T-helper 17 cell (primary cell): Measurements from ENCODE around the gene DAND5. TPM values are rescaled to one million over a fixed set of nuclear protein-coding genes. Genes with fewer than 3 reads are reported as not detected.

Source experiments
- ATAC-seq: fragments of 150-1000 bp; cut with Tn5 transposase; 2 replicates; pipeline ENCODE4 v1.10.0; 2021; ENCODE audit warnings: mild to moderate bottlenecking, moderate library complexity
- DNase-seq, 3 donors: peaks; one replicate each; pipeline versions ENCODE4 v3.0.0 to v3.0.0-alpha.2; 2020 to 2021
- H3K9me3 ChIP-seq: one replicate; pipeline ENCODE4 v1.7.0; 2013; ENCODE audit warnings: low read length, mild to moderate bottlenecking; ENCODE audit not compliant: control insufficient read depth, poor library complexity, severe bottlenecking
- H3K27ac Mint-ChIP-seq: one replicate; pipeline ENCODE4 v1.8.0; 2022; ENCODE audit warnings: mild to moderate bottlenecking, moderate library complexity, mixed read lengths
- H3K27me3 Mint-ChIP-seq: one replicate; pipeline ENCODE4 v1.8.0; 2022; ENCODE audit warnings: mixed read lengths
- H3K36me3 Mint-ChIP-seq: one replicate; pipeline ENCODE4 v1.8.0; 2022; ENCODE audit warnings: low read depth, mixed read lengths
- H3K4me1 Mint-ChIP-seq: one replicate; pipeline ENCODE4 v1.8.0; 2022; ENCODE audit warnings: mild to moderate bottlenecking, mixed read lengths
- H3K4me3 Mint-ChIP-seq: one replicate; pipeline ENCODE4 v1.8.0; 2022; ENCODE audit warnings: mild to moderate bottlenecking, moderate library complexity, mixed read lengths
- total RNA-seq, 4 donors: library from RNA in 2 of 4; stranded (reverse) in 2 of 4; gene quantifications; one replicate each; pipeline ENCODE4 v1.2.3 and lab custom pipeline; 2022 to 2026

Gene DAND5
- total RNA-seq, 2 donors from 2014 or later: not detected

GRCh38 chr19:12937927-12938778 is 31.2 kb upstream of the DAND5 start, which contains the start of gene CALR:
Gene CALR, plus strand, starts transcription at chr19:12938609. Its CDS starts 71 bp downstream, at chr19:12938680.
- H3K9me3 ChIP-seq: no peaks in the 10 kb centered on the region
- DNase-seq (peak; percentile 95 to 98 (median 98)), ATAC-seq (peak; percentile 91)
- Mint-ChIP-seq H3K4me1 (peaks cover 43% of the 10 kb centered on the region), H3K4me3 (peak within 1 kb of the TSS; percentile 97), H3K27ac (peak within 1 kb of the TSS; percentile 98), H3K27me3 (no peaks in the 10 kb centered on the region), H3K36me3 (peaks cover 3% of the 10 kb centered on the region)

- Mint-ChIP-seq H3K27me3 (no peaks in the 10 kb centered on the region), H3K4me3 (peak overlapping the region; percentile 97), H3K27ac (peak overlapping the region; percentile 98), H3K36me3 (peaks cover 8% of the 10 kb centered on the region), H3K4me1 (peaks cover 40% of the 10 kb centered on the region)
- no peak for DNase-seq
- no peaks in the 10 kb centered on the region for H3K9me3 ChIP-seq
- ATAC-seq: peak; percentile 24
These were observed 30.4 kb upstream of the DAND5 start for GRCh38 chr19:12938779-12939601.

GRCh38 chr19:12939975-12940423 is 29.4 kb upstream of the DAND5 start:
- Mint-ChIP-seq H3K36me3 (peaks cover 9% of the 10 kb centered on the region), H3K4me1 (peaks cover 44% of the 10 kb centered on the region), H3K27ac (peak overlapping the region; percentile 98), H3K27me3 (no peaks in the 10 kb centered on the region), H3K4me3 (peak overlapping the region; percentile 97)
- ATAC-seq: no peak
- H3K9me3 ChIP-seq: no peaks in the 10 kb centered on the region
- DNase-seq: no peak

GRCh38 chr19:12940897-12941296 is 28.5 kb upstream of the DAND5 start:
- H3K9me3 ChIP-seq: no peaks in the 10 kb centered on the region
- Mint-ChIP-seq H3K4me3 (peak overlapping the region; percentile 56), H3K27ac (peak overlapping the region; percentile 98), H3K36me3 (peaks cover 13% of the 10 kb centered on the region), H3K27me3 (no peaks in the 10 kb centered on the region), H3K4me1 (peaks cover 52% of the 10 kb centered on the region)
- no peak for ATAC-seq
- DNase-seq: no peak

DNA sequence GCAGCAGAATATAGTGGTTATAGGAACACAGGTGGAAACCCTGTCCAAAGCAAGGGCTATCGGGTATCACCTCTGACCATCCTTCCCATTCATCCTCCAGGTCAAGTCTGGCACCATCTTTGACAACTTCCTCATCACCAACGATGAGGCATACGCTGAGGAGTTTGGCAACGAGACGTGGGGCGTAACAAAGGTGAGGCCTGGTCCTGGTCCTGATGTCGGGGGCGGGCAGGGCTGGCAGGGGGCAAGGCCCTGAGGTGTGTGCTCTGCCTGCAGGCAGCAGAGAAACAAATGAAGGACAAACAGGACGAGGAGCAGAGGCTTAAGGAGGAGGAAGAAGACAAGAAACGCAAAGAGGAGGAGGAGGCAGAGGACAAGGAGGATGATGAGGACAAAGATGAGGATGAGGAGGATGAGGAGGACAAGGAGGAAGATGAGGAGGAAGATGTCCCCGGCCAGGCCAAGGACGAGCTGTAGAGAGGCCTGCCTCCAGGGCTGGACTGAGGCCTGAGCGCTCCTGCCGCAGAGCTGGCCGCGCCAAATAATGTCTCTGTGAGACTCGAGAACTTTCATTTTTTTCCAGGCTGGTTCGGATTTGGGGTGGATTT is 25.8 kb upstream of the DAND5 start:
- DNase-seq (no peak), ATAC-seq (no peak)
- no peaks in the 10 kb centered on the region for H3K9me3 ChIP-seq
- Mint-ChIP-seq H3K36me3 (peaks cover 13% of the 10 kb centered on the region), H3K27me3 (no peaks in the 10 kb centered on the region), H3K4me1 (peaks cover 46% of the 10 kb centered on the region), H3K27ac (peak overlapping the region; percentile 98), H3K4me3 (peak overlapping the region; percentile 67)

- Mint-ChIP-seq H3K27me3 (no peaks in the 10 kb centered on the region), H3K36me3 (peaks cover 13% of the 10 kb centered on the region), H3K4me1 (peaks cover 41% of the 10 kb centered on the region), H3K27ac (peak overlapping the region; percentile 98), H3K4me3 (peak overlapping the region; percentile 67)
- H3K9me3 ChIP-seq: no peaks in the 10 kb centered on the region
- ATAC-seq: no peak
- DNase-seq: no peak
These were observed 25.2 kb upstream of the DAND5 start for GRCh38 chr19:12944104-12944674.

GRCh38 chr19:12945479-12946091 is 23.8 kb upstream of the DAND5 start, which contains the start of gene RAD23A:
Gene RAD23A, plus strand, starts transcription at chr19:12945862. Its CDS starts 87 bp downstream, at chr19:12945949.
- H3K27ac Mint-ChIP-seq: peak within 1 kb of the TSS; percentile 98
- peak; percentile 96 to 99 (median 98) for DNase-seq
- peaks cover 13% of the 10 kb centered on the region for H3K36me3 Mint-ChIP-seq
- H3K9me3 ChIP-seq: no peaks in the 10 kb centered on the region
- peak; percentile 82 for ATAC-seq
- peak within 1 kb of the TSS; percentile 91 for H3K4me3 Mint-ChIP-seq
- H3K4me1 Mint-ChIP-seq: peaks cover 30% of the 10 kb centered on the region
- H3K27me3 Mint-ChIP-seq: no peaks in the 10 kb centered on the region

- peaks cover 13% of the 10 kb centered on the region for H3K36me3 Mint-ChIP-seq
These were observed 23.2 kb upstream of the DAND5 start for GRCh38 chr19:12946092-12946721.

GRCh38 chr19:12946731-12947496 is 22.5 kb upstream of the DAND5 start:
- H3K36me3 Mint-ChIP-seq: peaks cover 13% of the 10 kb centered on the region
- DNase-seq (no peak), ATAC-seq (no peak)
- peaks cover 28% of the 10 kb centered on the region for H3K4me1 Mint-ChIP-seq
- no peaks in the 10 kb centered on the region for H3K9me3 ChIP-seq
- no peaks in the 10 kb centered on the region for H3K27me3 Mint-ChIP-seq
- H3K27ac Mint-ChIP-seq: peak overlapping the region; percentile 98
- H3K4me3 Mint-ChIP-seq: peak overlapping the region; percentile 91

More at GRCh38 chr19:12946092-12946721, 23.2 kb upstream of the DAND5 start:
- ATAC-seq (peak; percentile 50), DNase-seq (peak; percentile 28 to 39 (median 37))
- no peaks in the 10 kb centered on the region for H3K9me3 ChIP-seq
- peaks cover 28% of the 10 kb centered on the region for H3K4me1 Mint-ChIP-seq
- H3K4me3 Mint-ChIP-seq: peak overlapping the region; percentile 91
- H3K27me3 Mint-ChIP-seq: no peaks in the 10 kb centered on the region
- peak overlapping the region; percentile 98 for H3K27ac Mint-ChIP-seq

DNA sequence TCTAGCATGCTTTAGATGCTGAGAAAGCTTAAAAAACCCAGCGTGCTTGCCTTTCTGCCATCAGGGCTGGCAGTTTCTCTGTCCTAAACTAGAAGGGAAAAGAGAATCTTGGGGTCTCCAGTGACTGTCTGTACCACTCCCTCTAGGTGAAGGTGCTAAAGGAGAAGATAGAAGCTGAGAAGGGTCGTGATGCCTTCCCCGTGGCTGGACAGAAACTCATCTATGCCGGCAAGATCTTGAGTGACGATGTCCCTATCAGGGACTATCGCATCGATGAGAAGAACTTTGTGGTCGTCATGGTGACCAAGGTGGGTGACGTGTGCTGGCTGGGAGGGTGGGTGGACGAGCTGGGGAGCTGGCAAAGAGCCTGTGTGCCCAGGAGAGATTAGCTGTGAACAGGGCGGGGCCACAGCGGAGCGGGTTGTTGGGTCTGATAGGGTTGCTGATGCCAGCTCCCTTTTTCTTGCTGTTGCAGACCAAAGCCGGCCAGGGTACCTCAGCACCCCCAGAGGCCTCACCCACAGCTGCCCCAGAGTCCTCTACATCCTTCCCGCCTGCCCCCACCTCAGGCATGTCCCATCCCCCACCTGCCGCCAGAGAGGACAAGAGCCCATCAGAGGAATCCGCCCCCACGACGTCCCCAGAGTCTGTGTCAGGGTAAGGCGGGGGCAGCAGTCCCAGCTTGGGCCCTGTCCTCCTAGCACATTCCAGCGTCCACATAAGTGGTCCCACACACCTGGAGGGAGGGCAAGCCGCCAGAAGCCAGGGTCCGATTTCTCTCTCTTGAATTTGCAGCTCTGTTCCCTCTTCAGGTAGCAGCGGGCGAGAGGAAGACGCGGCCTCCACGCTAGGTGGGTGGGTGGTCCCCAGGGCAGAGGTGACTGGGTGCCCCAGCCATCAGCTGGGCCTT is 21.4 kb upstream of the DAND5 start:
- no peaks in the 10 kb centered on the region for H3K27me3 Mint-ChIP-seq
- H3K9me3 ChIP-seq: no peaks in the 10 kb centered on the region
- H3K27ac Mint-ChIP-seq: peak overlapping the region; percentile 98
- H3K4me1 Mint-ChIP-seq: peaks cover 28% of the 10 kb centered on the region
- H3K4me3 Mint-ChIP-seq: peak overlapping the region; percentile 31
- DNase-seq (no peak), ATAC-seq (no peak)
- H3K36me3 Mint-ChIP-seq: peaks cover 13% of the 10 kb centered on the region
